Spinal cord (tissue), 10 donors: ENCODE measurements around the gene TLX3. TPM values are rescaled to one million over a fixed set of nuclear protein-coding genes. Genes with fewer than 3 reads are reported as not detected.

Experiments used
- DNase-seq, 6 donors: peaks; one replicate each; pipeline versions ENCODE4 v3.0.0 to v3.0.0-alpha.2; 2013 to 2015; ENCODE audit warnings: low spot score in 6 of 6, low read depth in 4 of 6
- H3K27ac ChIP-seq: one replicate; pipeline ENCODE4 v1.5.1; 2013; ENCODE audit warnings: low read depth, low read length, control low read depth
- H3K27me3 ChIP-seq: one replicate; pipeline ENCODE4 v1.6.1; 2013; ENCODE audit warnings: low read length; ENCODE audit not compliant: control insufficient read depth, insufficient read depth
- H3K36me3 ChIP-seq: one replicate; pipeline ENCODE4 v1.6.1; 2013; ENCODE audit warnings: low read length; ENCODE audit not compliant: control insufficient read depth, insufficient read depth
- H3K4me1 ChIP-seq: one replicate; pipeline ENCODE4 v1.6.1; 2013; ENCODE audit warnings: low read length; ENCODE audit not compliant: control insufficient read depth, insufficient read depth
- H3K4me3 ChIP-seq: one replicate; pipeline ENCODE4 v1.5.1; 2013; ENCODE audit warnings: low read depth, low read length, control low read depth
- H3K9me3 ChIP-seq: one replicate; pipeline ENCODE4 v1.6.1; 2013; ENCODE audit warnings: low read length; ENCODE audit not compliant: control insufficient read depth, insufficient read depth
- WGBS: methylation state at CpG from one replicate; pipeline ENCODE4 v1.1.5; 2013; ENCODE audit warnings: missing lambda C conversion rate; ENCODE audit not compliant: insufficient coverage; 5-methylcytosine and 5-hydroxymethylcytosine counted together
- polyA plus RNA-seq, 2 donors: library from polyadenylated mRNA; unstranded; fragments of 120-200 nt; gene quantifications; one replicate each; pipeline ENCODE4 v1.2.1, GENCODE V29; 2013; ENCODE audit not compliant: insufficient read length in 2 of 2
- total RNA-seq, 2 donors: library from RNA; depleted of rRNA in 1 of 2; stranded (reverse); fragments of 120-200 nt in 1 of 2; fragments of >200 nt in 1 of 2; gene quantifications; one replicate each; pipeline versions ENCODE4 v1.2.3 to v1.2.4, GENCODE V29; 2013 to 2014
- donor health status: healthy.

TLX3 gene
- total and polyA plus RNA-seq, 4 donors: 0.50 to 12.0 (median 6.5) TPM

- Histone ChIP-seq H3K27ac (no peak overlapping the region), H3K4me3 (no peak overlapping the region), H3K4me1 (peaks cover 38% of the 10 kb centered on the region), H3K27me3 (peaks cover 87% of the 10 kb centered on the region), H3K9me3 (peaks cover 1% of the 10 kb centered on the region), H3K36me3 (peaks cover 13% of the 10 kb centered on the region)
- no peak for DNase-seq
- WGBS: 1% methylated on average over 8 of the region's 9 CpGs
Measured at GRCh38 chr5:171318026-171318425, 9.0 kb downstream of the TLX3 start.

DNA sequence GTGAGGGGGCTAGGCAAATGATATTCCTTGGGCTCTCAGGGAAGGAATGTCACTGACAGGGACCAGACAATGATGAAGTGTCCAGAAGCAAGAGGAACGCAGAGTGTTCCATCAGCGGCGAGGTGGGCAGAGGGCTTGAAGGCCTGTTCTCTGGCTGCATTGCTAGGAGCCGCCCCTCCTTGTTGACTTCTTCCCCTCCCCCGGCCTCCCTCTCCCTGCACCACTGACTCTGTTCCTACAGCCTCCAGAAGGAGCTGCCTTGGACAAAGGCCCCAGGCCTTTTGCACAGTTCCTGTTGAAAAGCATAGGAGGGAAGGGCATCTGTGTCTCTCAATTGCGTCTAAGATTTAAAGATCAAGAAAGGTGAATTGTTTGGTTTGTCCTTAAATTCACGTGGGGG is 12.4 kb downstream of the TLX3 start:
- Histone ChIP-seq H3K4me1 (peaks cover 10% of the 10 kb centered on the region), H3K9me3 (peaks cover 1% of the 10 kb centered on the region), H3K4me3 (no peak overlapping the region), H3K36me3 (peaks cover 1% of the 10 kb centered on the region), H3K27ac (no peak overlapping the region), H3K27me3 (peaks cover 72% of the 10 kb centered on the region)
- 81% methylated on average over 6 of the region's 7 CpGs for WGBS
- DNase-seq: no peak

DNA sequence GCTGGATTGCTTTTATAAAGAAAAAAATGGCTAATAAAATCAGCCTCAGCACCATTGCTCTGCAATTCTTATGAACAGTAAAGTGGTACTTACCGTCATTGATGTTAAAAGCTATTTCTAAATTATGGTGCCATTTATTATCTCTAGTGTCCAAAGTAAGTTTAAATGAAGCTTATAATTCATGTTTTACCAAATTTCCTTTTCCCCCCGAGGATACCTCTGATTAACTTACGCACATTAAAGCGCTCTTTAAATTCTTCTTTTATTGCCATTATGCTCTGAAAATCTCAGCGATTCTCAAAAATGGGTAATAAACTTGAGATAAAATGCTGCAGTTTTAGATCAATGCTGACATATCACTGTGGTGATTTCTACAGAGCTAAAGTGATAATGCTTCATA is 13.5 kb downstream of the TLX3 start:
- no peaks in the 10 kb centered on the region for H3K36me3 ChIP-seq
- peaks cover 61% of the 10 kb centered on the region for H3K27me3 ChIP-seq
- peaks cover 3% of the 10 kb centered on the region for H3K4me1 ChIP-seq
- no peak overlapping the region for H3K4me3 ChIP-seq
- H3K9me3 ChIP-seq: peaks cover 1% of the 10 kb centered on the region
- WGBS: no CpG with 5 or more reads among the region's 5 CpGs
- DNase-seq: peak in 1 of 6 donors; percentile 90
- no peak overlapping the region for H3K27ac ChIP-seq

- no peak overlapping the region for H3K4me3 ChIP-seq
- DNase-seq: no peak
- no peaks in the 10 kb centered on the region for H3K36me3 ChIP-seq
- peaks cover 59% of the 10 kb centered on the region for H3K27me3 ChIP-seq
- peaks cover 1% of the 10 kb centered on the region for H3K9me3 ChIP-seq
- H3K4me1 ChIP-seq: no peaks in the 10 kb centered on the region
- no peak overlapping the region for H3K27ac ChIP-seq
- WGBS: 45% methylated on average over 1 of the region's 3 CpGs
Measured at GRCh38 chr5:171323007-171323406, 14.0 kb downstream of the TLX3 start.

DNA sequence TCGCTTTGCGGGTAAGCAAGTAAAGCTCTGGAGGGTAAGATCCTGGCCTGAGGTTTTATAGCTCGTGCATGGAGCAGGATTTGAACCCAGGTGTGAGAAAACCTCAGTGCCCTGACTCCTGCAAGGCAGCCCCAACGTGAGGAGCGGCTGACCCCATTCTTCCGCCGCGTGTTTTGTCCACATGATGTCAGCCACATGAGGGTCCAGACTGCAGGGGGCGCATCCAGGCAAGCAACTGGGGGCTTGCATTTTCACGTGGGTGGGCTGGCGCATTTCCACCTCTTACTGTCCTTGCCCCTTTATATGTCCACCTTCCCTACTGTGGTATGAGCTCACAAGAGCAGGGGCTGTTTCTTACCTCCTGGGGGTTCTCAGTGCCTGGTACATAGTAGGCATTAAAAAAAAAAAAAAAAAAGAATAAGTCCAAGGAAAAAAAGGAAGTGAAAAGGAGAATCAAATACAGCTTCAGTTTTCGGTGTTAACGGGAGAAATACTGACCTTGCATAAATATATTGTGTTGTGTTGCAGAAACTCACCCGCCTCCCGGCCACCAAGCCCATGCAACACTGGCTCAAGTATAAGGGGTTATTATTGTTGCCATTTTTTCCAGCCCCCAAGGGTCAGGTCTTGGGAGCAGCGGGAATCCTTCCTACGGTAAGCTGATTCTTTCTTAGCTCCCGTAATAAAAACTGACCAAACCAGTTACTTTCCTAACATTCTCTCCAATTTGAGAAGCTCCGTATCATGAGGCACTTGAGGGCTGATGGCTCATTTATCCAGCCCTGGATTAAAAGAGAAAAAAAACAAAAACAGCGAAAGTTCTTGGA is 15.0 kb downstream of the TLX3 start:
- no peaks in the 10 kb centered on the region for H3K4me1 ChIP-seq
- peaks cover 53% of the 10 kb centered on the region for H3K27me3 ChIP-seq
- DNase-seq: peak in 1 of 6 donors; percentile 8
- no peak overlapping the region for H3K27ac ChIP-seq
- no peak overlapping the region for H3K4me3 ChIP-seq
- no peaks in the 10 kb centered on the region for H3K9me3 ChIP-seq
- H3K36me3 ChIP-seq: no peaks in the 10 kb centered on the region
- WGBS: 43% methylated on average over 14 of the region's 20 CpGs

GRCh38 chr5:171330021-171330420 is 21.0 kb downstream of the TLX3 start:
- H3K27me3 ChIP-seq: peaks cover 13% of the 10 kb centered on the region
- H3K36me3 ChIP-seq: no peaks in the 10 kb centered on the region
- H3K4me3 ChIP-seq: no peak overlapping the region
- H3K4me1 ChIP-seq: no peaks in the 10 kb centered on the region
- 70% methylated on average over 3 of the region's 8 CpGs for WGBS
- no peak for DNase-seq
- H3K27ac ChIP-seq: no peak overlapping the region
- no peaks in the 10 kb centered on the region for H3K9me3 ChIP-seq

GRCh38 chr5:171335616-171336015 is 26.6 kb downstream of the TLX3 start:
- Histone ChIP-seq H3K27ac (no peak overlapping the region), H3K36me3 (no peaks in the 10 kb centered on the region), H3K9me3 (no peaks in the 10 kb centered on the region), H3K4me3 (no peak overlapping the region), H3K4me1 (peaks cover 11% of the 10 kb centered on the region), H3K27me3 (peaks cover 26% of the 10 kb centered on the region)
- no peak for DNase-seq
- WGBS: 60% methylated on average over 7 of the region's 8 CpGs

DNA sequence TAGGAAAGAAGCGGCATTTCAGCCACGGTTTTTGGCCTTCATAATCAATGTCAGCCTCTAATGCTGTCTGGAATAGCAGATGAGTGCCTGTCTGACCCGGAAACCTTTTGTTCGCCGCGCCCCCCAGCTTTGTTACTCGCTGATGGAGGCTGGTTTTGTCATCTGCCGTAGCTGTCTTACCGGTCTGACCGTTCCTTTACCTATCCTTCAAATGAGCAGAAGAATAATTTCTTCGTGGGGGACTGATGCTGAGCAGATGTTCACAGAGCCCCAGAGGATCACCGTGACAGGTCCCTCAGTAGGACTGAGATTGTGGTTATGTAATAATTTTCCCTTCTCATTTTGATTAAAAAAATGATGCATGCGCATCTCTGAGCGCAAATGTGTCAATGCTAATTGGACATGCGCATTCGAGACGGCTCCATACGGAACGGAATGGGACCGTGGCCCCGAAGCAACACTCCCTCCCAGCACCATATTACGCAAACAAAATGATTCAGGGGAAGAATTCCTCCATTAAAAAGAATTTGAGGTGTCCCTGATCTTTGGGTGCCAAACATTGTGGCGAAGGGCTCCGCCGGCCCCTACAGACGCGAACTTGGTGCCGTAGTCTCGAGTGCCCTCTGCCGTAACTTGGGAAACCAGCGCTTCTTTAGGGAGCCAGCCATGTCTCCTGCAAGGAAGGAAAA is 27.6 kb downstream of the TLX3 start:
- 3% methylated on average over 25 of the region's 31 CpGs for WGBS
- Histone ChIP-seq H3K36me3 (no peaks in the 10 kb centered on the region), H3K4me1 (peaks cover 11% of the 10 kb centered on the region), H3K9me3 (no peaks in the 10 kb centered on the region), H3K4me3 (peak overlapping the region; percentile 39), H3K27ac (no peak overlapping the region), H3K27me3 (peaks cover 24% of the 10 kb centered on the region)
- peak in 3 of 6 donors; percentile 54 to 94 (median 84) for DNase-seq

GRCh38 chr5:171337210-171337569 is 28.1 kb downstream of the TLX3 start:
- peak overlapping the region; percentile 39 for H3K4me3 ChIP-seq
- peaks cover 11% of the 10 kb centered on the region for H3K4me1 ChIP-seq
- H3K36me3 ChIP-seq: no peaks in the 10 kb centered on the region
- DNase-seq: peak in 1 of 6 donors; percentile 27
- no peak overlapping the region for H3K27ac ChIP-seq
- peaks cover 24% of the 10 kb centered on the region for H3K27me3 ChIP-seq
- no peaks in the 10 kb centered on the region for H3K9me3 ChIP-seq
- WGBS: 34% methylated on average over 7 of the region's 11 CpGs

DNA sequence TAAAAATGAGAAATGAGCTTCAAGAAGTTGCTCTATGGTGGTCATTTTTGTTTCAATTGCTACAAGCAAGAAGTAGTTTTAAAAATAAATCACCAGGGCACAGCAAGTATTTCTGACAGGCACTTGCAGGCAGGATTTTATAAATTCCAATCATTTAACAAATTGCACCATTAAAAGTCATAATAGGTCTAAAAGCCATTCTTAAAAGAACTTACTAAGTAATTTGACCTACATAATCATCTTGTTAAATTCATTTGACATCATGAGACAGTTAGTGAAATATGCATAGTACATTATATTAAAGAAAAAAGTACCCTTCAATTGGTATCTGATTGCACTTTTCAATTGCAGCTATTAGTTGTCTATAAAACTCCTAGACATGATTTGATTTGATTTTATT is 31.0 kb downstream of the TLX3 start:
- H3K4me1 ChIP-seq: peaks cover 11% of the 10 kb centered on the region
- no peak overlapping the region for H3K4me3 ChIP-seq
- H3K27me3 ChIP-seq: peaks cover 24% of the 10 kb centered on the region
- no peak overlapping the region for H3K27ac ChIP-seq
- no peaks in the 10 kb centered on the region for H3K9me3 ChIP-seq
- no peaks in the 10 kb centered on the region for H3K36me3 ChIP-seq
- no peak for DNase-seq
